ENCODE data around the gene TMEM242. TPM values are rescaled to one million over a fixed set of nuclear protein-coding genes. Genes with fewer than 3 reads are reported as not detected.
A peak's percentile ranks its signal among the peaks of the same experiment; 100 is the strongest.

Gene TMEM242
- total and polyA plus RNA-seq, 7 donors, result 1.8 to 10.0 (median 6.9) TPM

GRCh38 chr6:157259443-157259842, 63.9 kb downstream of the TMEM242 start:
- no peak overlapping the region for H3K4me3 ChIP-seq
- no peaks in the 10 kb centered on the region for H3K4me1 ChIP-seq
- H3K36me3 ChIP-seq, result no peaks in the 10 kb centered on the region
- no peak for TF ChIP-seq CTCF (IDR thresholded peaks at IDR 0.05)
- no peak for TF ChIP-seq POLR2A (IDR thresholded peaks at IDR 0.05)
- TF ChIP-seq EP300 (IDR thresholded peaks at IDR 0.05), result no peak
- TF ChIP-seq POLR2AphosphoS5 (IDR thresholded peaks at IDR 0.05), result no peak
- no peaks in the 10 kb centered on the region for H3K9me3 ChIP-seq
- no peak overlapping the region for H3K27ac ChIP-seq
- H3K27me3 ChIP-seq, result no peaks in the 10 kb centered on the region
- peak; percentile 7 for DNase-seq
- intact Hi-C loops (cut with DNase I), result no loop called here
- WGBS, 2 donors, result 94 to 96% methylated on average over 9 of the region's 9 CpGs

DNA sequence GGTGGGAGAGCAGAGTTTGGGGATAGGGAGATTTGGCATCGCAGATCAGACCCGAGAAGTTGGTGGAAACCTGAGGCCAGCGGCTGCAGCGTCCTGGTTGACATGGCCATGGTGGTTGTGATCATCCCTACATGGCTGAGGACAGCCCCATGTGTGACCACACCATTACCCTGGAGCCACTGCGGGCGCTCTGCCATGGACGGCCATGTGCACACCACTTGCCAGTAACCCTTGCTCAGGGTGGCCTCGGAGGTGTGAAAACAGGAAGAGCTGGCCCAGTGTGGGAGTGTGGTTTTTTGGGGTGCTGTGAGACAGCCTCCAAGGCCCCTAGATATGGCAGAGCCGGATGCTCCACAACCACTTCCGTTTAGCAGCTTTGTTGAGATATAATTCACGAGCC, 64.4 kb downstream of the TMEM242 start:
- intact Hi-C loops (cut with DNase I), result no loop called here
- Histone ChIP-seq H3K27me3 (no peaks in the 10 kb centered on the region), H3K4me3 (no peak overlapping the region), H3K36me3 (no peaks in the 10 kb centered on the region), H3K4me1 (no peaks in the 10 kb centered on the region), H3K9me3 (no peaks in the 10 kb centered on the region), H3K27ac (no peak overlapping the region)
- TF ChIP-seq EP300 (IDR thresholded peaks at IDR 0.05), result no peak
- no peak for TF ChIP-seq POLR2A (IDR thresholded peaks at IDR 0.05)
- TF ChIP-seq CTCF (IDR thresholded peaks at IDR 0.05), result no peak
- no peak for TF ChIP-seq POLR2AphosphoS5 (IDR thresholded peaks at IDR 0.05)
- no peak for DNase-seq
- WGBS, 2 donors, result 91 to 95% methylated on average over 11 of the region's 11 CpGs

GRCh38 chr6:157255079-157255478, 68.2 kb downstream of the TMEM242 start:
- intact Hi-C loops (cut with DNase I), result no loop called here
- H3K27me3 ChIP-seq, result no peaks in the 10 kb centered on the region
- TF ChIP-seq CTCF (IDR thresholded peaks at IDR 0.05) (no peak), POLR2A (IDR thresholded peaks at IDR 0.05) (no peak), POLR2AphosphoS5 (IDR thresholded peaks at IDR 0.05) (no peak), EP300 (IDR thresholded peaks at IDR 0.05) (no peak)
- peak; percentile 28 for DNase-seq
- WGBS, 2 donors, result 90 to 95% methylated on average over 3 of the region's 3 CpGs
- no peaks in the 10 kb centered on the region for H3K9me3 ChIP-seq
- no peak overlapping the region for H3K27ac ChIP-seq
- H3K4me1 ChIP-seq, result no peaks in the 10 kb centered on the region
- H3K36me3 ChIP-seq, result no peaks in the 10 kb centered on the region
- H3K4me3 ChIP-seq, result no peak overlapping the region

- DNase-seq, result peak; percentile 18
- Histone ChIP-seq H3K27ac (no peak overlapping the region), H3K4me1 (no peaks in the 10 kb centered on the region), H3K27me3 (no peaks in the 10 kb centered on the region), H3K4me3 (no peak overlapping the region), H3K9me3 (no peaks in the 10 kb centered on the region), H3K36me3 (no peaks in the 10 kb centered on the region)
- 87 to 91% methylated on average over 3 of the region's 3 CpGs for WGBS, 2 donors
- TF ChIP-seq POLR2AphosphoS5 (IDR thresholded peaks at IDR 0.05), result no peak
- TF ChIP-seq EP300 (IDR thresholded peaks at IDR 0.05), result no peak
- no peak for TF ChIP-seq POLR2A (IDR thresholded peaks at IDR 0.05)
- TF ChIP-seq CTCF (IDR thresholded peaks at IDR 0.05), result no peak
- intact Hi-C loops (cut with DNase I), result no loop called here
Measured at GRCh38 chr6:157254538-157254937, 68.8 kb downstream of the TMEM242 start.

- H3K4me3 ChIP-seq, result no peak overlapping the region
- H3K27ac ChIP-seq, result no peak overlapping the region
- no peaks in the 10 kb centered on the region for H3K9me3 ChIP-seq
- 33 to 68% methylated on average over 7 of the region's 7 CpGs for WGBS, 2 donors
- no peak for TF ChIP-seq POLR2AphosphoS5 (IDR thresholded peaks at IDR 0.05)
- no peak for TF ChIP-seq EP300 (IDR thresholded peaks at IDR 0.05)
- no peak for TF ChIP-seq POLR2A (IDR thresholded peaks at IDR 0.05)
- no peak for TF ChIP-seq CTCF (IDR thresholded peaks at IDR 0.05)
- no peak for DNase-seq
- H3K4me1 ChIP-seq, result no peaks in the 10 kb centered on the region
- H3K27me3 ChIP-seq, result no peaks in the 10 kb centered on the region
- no peaks in the 10 kb centered on the region for H3K36me3 ChIP-seq
- intact Hi-C loops (cut with DNase I), result no loop called here
Measured at GRCh38 chr6:157253699-157254098, 69.6 kb downstream of the TMEM242 start.
